Skin of body (tissue), 2 donors: ENCODE data around the gene RIPK4. TPM values are rescaled to one million over a fixed set of nuclear protein-coding genes. Genes with fewer than 3 reads are reported as not detected.
"Not testable (repeated sequence)": the region's sequence is repeated elsewhere in the genome, so short reads cannot be mapped to it uniquely, and the experiment has no call there.

ENCODE experiments used
- DNase-seq: peaks from one replicate; lab custom pipeline; 2025; lab: John Stamatoyannopoulos, UW
- total RNA-seq: library from RNA; depleted of rRNA; stranded (reverse); fragments of >200 nt; gene quantifications from one replicate; pipeline ENCODE4 v1.2.3, GENCODE V29; 2014

The RIPK4 gene
- total RNA-seq, 1 donor from 2014 or later = 12.5 TPM

DNA sequence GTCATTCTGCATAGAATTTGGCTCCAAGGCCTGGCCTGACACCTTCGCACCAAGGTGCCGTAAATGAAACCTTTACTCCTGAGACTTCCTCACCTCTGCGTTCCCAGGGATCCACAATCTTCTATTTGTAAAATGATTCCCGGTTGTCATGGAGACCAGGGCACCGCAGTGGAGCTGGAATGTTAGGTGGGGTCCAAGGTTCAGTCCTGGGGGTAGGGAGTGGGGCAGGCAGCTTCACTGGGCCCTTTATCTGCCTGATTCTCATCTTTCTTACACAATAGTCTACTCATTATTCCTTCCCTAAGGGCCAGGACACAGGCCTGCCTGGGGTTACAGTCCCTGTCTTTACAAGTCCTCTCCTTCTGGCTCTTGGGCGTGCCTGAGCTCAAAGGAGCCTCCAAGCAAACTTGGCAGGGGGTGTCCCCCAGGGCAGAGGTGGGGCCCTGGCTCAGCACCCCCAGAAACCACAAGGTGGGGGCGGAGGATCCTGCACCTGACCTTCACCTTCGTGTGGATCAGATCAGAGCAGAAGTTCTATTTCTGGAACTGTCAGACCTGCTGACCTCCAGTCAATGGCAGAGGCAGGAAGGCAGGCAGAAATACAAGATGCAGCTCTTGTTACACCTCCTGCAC is 51.1 kb downstream of the RIPK4 start:
- DNase-seq = no peak

DNA sequence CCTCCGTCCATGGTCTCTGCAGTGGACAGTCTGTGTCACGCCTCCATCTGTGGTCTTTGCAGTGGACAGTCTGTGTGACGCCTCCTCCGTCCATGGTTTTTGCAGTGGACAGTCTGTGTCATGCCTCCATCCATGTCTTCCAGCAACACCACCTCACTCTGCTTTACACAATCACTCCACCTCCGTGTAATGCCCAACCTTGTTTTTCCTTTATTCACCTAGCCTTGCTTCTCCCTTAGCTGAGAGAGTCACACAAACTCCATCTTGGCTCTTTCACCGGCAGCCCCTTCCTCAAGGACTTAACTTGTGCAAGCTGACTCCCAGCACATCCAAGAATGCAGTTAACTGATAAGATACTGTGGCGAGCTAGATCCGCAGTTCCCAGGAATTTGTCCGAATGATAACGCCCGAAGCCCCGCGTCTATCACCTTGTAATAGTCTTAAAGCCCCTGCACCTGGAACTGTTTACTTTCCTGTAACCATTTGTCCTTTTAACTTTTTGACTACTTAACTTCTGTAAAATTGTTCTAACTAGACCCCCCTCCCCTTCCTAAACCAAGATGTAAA is 52.5 kb downstream of the RIPK4 start:
- not testable (repeated sequence) for DNase-seq

DNA sequence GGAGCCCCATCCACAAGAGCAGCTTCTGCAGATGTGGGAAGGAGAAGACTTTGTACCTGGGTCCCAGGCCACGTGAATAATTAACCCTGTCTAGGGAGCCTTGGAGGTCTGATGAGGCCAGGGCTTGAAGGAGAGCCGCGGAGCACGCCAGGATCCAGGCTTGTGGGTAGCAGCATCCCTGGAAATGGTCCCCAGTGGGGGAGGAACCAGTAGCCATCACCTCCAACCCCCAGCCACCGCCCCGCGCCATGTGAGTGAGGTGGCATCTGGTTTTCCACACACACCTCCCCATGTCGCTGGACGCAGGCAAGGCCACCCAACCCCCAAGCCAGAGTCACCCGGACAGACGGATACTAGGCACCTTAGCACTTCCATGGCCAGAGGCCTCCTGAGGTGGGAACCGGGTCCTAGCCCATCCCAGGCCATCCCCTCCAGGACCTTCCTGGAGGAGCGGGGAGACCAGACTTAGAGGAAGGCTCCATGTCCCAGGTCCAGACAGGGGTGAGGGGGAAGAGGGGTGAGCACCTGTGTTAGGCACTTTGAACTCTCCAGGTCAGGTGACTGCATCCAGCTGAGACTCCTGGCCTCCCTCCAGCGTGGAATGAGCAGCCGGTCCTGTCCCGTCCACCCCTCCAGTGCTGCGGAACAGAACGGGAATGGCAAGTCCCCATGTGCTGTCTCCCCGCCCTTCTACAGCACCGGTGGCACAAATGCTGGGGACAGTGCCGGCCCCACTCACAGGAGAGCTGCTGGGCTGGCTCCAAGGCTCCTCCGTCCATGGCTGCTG is 53.2 kb downstream of the RIPK4 start:
- no peak for DNase-seq

DNA sequence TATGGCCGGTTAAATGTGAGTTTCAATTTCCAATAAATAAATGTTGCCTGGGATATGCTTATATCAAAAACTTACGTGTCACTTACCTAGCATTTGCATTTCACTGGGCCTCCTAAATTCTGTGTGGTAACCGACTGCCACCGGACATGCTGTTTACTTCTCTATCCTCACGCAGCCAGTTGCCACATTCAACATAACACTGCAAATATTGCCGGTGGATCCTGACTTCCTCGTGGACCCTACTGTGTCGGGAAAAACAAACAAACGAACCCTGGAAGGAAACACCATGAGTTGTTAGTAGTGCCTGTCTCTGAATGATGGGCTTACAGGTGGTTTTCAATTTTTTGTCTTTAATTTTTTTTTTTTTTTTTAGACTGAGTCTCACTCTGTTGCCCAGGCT is 54.1 kb downstream of the RIPK4 start:
- no peak for DNase-seq

DNA sequence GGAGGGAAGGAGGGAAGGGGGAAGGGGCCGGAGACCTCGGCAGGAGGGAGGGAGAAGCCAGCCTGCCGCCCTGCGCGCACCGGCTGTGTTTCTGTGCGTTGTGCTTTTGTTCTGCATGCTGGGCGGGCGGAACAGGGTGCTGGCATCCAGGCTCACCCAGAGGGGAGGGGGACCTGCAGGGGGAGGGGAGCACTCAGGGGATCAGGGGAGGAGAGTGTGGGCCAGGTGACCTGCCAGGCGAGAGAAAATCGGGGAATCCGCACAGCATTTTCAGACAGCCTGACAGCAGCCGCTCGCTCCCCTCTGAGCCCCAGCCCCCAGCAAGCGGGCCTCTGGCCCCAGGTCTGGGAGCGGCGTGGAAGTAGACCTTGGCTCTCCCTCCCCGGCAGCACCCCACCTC is 54.7 kb downstream of the RIPK4 start:
- no peak for DNase-seq

DNA sequence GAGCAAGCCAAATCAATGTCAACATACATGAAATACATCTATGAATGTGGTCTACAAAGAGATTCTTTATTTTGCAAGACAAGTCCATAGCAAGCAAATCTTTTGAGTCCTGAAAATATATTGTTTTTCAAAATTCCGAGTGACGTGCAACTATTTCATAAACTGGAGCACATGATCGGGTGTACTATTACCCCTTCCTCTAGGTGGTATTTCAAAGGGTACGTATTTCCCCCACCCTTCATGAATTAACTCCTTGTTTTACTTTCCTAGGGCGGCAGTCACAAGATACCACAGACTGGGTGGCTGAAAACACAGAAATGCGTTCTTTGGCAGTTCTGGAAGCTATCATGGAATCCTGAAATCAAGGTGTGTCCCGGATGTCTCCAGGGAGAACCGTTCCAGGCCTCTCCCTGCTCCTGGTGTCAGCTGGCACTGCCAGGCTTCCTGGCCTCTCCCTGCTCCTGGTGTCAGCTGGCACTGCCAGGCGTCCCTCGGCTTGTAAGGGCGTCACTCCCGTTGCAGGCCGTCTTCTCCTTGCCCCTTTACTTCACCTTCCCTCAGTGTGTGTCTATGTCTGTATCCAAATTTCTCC is 55.3 kb downstream of the RIPK4 start:
- no peak for DNase-seq

DNA sequence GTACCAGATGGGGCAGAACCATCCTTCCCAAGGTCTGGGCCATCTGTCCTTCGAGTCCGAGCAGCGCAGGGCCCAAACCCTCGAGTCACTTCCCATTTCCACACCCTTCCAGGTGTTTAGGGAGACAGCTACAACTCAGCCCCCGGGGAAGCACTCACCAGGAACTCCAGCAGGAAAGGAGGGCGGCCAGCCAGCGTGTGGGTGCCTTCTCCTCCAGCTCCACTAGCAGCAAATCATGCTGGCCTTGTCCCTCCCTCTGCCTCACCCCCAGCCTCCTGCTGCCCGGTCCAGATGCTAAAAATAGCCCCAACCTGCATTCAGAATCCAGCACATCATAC is 56.1 kb downstream of the RIPK4 start:
- no peak for DNase-seq

DNA sequence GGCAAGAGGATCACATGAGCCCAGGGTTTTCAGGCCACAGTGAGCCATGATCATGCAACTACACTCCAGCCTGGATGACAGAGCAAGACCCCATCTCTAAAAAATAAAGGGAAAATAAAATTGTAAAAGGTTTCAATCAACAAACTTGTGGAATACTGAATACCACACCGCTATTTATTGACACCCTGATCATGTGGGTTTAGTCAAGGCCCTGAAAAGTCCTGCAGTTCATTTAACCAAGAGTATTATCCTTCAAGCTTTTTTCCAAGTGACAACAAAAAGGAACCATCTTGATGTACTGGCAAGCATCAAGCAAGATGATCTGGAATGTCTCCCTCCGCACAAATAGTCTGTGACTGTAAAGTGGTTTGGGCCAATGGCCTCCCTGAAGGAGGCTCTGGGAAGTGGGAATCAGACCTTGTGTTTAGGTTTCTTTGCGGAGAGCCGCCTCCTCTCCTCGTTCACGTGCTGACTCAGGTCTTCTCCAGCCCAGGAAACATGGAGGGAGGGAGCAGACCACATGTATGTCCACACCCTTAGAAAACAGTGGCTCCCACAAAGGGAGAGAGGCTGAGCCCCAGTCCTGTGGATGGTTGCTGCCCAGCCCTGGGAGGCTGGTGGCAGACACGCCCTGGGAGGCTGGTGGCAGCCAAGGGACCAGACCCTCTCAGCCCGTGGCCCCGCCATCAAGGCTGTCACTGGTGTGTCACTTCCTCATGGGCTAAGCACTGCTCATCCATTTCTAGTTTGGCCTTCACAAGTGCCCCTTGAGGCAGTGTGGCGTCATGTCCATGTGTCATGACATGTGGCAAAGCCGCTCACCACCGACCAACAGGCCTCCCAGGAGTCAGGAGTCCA is 56.7 kb downstream of the RIPK4 start:
- DNase-seq = no peak

DNA sequence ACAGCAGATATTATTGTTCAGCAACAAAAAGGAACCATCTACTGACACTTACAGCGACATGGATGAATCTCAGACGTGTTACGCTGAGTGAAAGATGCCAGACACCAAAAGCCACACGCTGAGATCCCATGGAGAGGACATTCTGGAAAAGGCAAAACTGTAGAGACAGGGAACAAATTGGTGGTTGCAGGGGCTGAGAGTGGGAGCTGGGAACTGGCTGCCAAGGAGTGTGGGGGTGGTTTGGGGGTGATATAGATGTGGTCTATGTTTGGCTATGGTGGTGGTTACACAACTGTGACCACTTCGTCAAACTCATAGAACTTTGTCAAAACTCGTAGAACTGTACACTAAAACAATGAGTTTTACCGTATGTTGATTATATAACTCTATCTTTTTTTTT is 57.7 kb downstream of the RIPK4 start:
- no peak for DNase-seq

DNA sequence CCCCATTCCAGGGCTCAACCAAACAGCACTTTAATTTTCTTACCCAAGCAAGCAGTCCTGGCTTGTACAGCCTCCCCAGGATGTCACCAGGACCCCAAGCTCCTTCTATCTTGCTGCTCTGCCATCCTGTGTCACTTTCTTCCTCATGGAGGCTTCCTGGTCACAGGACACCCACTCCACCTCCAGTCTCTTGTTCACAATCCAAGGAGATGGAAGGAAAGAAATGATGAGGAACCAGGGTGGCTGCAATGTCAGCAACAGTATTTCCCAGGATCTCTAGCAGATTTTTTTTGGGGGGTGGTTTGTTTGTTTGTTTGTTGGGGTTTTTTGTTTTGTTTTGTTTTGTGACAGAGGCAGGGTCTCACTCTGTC is 58.9 kb downstream of the RIPK4 start:
- DNase-seq = no peak

DNA sequence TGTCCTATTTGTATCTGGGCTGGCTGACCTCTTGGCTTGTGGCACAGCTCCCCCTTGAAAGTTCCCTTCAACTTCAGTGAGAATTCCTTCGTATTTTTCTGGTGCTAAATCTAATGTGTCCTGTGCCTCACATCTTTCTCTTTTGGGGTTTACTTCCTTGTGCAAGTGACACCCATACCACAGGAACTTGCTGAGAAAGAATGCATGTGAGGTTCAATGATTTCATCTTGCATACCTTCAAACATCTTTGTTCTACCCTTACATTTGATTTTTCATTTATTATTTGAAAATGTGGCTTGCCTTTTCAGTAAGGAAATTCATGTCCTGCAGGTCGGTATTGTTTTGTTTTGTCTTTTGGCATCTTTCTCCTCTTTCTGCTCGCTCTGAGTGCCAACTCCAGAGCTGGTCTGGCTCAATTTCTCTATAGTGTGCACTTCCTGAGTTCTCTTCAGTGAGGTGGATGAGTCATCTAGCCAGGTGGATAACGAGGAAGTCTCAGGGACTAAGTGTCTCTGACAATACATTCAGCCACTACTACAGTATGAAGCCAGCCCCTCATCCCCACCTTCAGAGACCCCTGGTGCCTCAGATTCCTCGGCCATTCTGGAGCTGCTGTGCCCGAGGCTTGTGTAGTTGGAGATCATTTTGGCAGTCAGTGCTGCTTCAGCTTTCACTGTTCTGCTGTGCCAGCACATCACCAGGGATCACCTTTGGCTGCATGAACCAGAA is 59.5 kb downstream of the RIPK4 start:
- DNase-seq = no peak

DNA sequence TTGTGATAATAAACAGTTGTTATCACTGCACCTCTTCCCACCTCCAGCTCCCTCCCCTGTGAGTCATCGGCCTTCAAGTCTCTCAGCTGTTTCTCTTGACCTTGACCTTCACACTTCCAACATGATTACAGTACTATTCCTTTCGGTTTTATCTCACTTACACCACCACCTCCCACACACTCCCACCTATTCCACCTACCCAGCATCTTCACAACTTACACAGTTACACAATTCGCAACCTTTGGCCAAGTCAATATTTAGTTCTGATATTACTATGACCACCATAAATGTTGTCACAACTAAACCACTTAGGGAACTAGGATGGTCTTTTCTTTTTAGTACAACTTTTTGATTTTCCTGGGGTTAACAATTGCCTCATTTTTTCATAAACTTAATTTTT is 60.2 kb downstream of the RIPK4 start:
- no peak for DNase-seq

DNA sequence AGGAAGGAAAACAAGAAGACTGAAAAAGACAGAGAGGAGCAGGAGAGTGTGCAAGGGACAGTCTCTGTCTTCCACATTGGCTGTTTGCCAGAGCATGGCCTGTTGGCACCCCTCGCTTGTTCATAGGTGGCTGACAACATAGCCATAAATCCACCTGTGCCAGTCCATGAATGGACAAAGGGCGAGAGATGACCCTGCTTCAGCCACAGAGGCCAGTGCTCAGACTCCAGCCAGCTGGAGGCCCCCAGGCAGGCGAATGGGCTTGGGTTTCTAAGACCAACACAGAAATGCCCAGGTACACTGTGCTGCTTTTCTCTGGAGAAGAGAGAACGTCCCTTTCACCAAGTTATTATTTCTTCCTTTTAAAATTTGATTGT is 60.6 kb downstream of the RIPK4 start:
- DNase-seq = no peak

DNA sequence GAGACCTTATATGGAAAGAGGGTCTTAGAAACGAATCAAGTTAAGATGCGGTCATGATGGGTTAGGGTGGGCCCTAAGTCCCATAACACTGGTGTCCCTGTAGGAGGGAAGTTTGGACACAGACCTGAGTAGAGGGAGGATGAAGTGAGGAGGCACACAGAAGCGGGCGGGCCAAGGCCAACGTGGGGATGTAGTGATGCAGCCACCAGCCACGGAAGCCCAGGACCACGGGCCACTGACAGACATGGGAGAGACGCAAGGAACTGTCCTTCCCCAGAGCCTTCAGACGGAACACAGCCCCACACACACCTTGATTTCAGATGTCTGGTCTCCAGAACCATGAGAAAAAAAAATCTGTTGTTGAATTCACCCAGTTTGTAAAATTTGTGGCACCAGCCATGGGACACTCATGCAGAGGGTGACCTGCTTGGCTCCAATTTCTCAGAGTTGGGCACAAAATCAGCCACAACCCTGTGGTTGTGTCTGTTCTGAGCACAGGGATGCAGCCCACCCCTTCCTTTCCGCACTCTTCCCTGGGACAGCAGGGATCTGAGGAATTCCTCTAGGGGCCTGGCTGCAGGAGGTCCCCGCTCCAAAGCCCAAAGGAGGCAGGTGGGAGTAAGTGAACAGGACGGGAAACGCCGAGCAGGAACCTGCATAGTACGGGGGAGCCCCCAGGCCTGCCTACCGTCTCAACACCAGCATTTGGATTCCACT is 61.1 kb downstream of the RIPK4 start:
- no peak for DNase-seq

DNA sequence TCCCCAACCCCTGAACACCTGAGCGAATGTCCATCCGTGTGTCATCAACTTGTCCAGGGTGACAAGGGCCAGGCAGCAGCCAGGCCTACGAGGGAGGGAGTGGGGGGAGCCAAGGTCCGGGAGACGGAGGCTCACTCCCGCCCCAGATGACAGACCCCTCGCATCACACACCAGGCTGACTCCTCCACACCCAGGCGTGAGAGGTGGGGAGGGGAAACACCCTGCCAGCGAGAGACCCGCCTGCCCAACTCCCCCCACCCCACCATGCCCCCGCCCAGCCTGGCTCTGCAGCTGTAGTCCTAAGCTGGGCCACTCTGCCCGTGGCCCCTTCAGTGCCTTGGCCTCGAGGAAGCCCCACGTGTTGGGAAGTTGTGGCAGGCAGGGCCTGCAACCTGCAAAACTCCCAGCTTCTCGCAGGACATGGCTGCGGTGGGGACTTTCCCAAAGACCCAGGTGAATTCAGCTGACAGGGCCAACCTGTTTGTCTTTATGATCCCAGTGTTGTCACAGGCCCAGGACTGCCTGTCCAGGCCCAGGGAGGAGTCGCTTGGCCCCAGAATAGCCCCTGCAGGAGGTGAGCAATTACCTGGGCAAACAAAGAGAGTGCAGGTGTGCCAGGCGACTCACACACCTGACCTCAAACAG is 62.9 kb downstream of the RIPK4 start:
- DNase-seq = no peak

DNA sequence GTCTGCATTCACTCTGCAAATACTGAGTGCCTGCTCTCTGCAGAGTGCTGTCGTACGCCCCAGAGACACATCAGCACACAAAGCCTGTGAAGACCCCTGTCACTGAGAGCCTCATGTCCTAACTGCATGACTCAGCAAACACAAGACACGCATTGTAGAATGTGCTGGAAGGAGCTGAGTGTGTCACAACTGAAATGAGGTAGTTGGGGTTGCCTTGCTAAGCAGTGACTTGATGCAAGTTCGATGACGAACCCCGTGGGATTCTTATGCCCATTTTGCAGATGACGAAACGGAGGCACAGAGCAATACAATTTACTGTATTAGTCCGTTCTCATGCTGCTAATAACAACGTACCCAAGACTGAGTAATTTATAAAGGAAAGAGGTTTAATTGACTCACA is 65.1 kb downstream of the RIPK4 start:
- DNase-seq = no peak

DNA sequence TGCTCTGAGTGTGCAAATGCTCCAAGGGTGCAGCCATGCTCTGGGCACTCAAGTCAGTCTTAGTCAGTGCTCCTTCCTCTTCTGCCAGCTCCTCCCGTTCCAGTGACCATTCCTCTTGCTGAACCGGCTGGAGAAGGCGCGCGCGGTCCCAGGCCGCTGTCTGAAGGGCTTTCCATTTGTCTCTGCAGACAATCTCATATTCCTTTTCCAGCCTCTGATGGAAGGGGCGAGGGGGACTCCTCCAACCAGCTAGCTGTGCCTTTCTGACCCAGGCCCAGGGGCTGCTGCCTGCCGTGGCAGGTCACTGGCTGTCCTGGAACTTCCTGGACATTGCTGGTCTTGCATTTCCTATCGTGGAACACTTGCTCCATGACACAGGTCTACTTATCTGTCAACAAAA is 67.5 kb downstream of the RIPK4 start:
- no peak for DNase-seq

DNA sequence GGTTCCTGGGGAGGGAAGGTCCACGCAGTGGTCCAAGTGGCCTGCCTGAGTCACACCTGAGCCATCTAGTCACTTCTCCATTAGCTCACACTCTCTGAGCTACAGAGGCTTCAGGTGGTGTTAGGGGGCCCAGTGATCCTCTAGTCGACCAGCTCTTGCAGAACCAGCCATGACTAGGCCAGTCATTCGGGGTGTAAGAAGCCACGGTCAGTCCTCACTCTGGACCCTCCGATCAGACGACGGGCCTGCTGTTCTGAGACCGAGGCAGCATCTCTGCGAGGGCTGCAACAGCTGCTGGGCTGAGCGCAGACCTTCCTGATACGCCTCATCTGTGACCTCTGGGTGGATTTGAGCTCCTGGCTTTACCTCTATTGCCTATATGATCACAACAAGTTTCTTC is 68.8 kb downstream of the RIPK4 start:
- no peak for DNase-seq

DNA sequence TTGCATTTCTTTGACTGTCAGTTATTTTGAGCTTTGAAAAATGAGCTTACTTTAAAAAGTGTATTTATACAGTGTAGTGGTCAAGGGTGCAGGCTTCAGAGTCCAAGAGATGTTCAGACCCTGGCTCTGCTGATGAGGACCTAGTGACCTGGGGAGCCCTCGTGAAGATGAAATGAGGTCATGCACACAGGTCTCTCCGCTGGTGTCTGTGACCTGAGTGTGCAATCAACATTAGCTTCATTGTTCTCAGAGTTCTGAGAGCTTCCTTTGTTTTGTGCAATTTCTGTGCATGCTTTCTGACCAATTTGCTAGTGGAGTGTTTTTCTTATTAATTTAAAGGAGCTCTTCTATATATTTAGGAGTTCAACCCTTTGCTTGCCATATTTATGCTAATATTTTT is 71.3 kb downstream of the RIPK4 start:
- no peak for DNase-seq

DNA sequence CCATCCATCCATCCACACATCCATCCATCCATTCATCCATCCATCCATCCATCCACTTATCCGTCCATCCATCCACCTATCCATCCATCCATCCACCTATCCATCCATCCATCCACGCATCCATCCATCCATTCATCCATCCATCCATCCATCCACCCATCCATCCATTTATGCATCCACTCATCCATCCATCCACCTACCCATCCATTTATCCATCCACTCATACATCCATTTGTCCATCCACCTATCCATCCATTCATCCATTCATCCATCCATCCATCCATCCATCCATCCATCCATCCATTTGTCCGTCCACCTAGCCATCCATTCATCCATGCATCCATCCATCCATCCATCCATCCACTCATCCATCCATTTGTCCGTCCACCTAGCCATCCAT is 72.8 kb downstream of the RIPK4 start:
- DNase-seq = not testable (repeated sequence)
